DND-41 (cell line): ENCODE results near the gene ADAMTS12.

Source experiments
- ATAC-seq: fragments of 200-7000 bp; cut with Tn5 transposase; 3 replicates; pipeline ENCODE4 v1.9.1; 2021; ENCODE audit warnings: low read depth; ENCODE audit not compliant: insufficient read depth
- DNase-seq: peaks from one replicate; pipeline ENCODE4 v3.0.0-alpha.2; 2020
- H2AFZ ChIP-seq: 2 replicates; pipeline ENCODE4 v1.6.0; 2012; ENCODE audit warnings: low read depth, low read length
- H3K27ac ChIP-seq: 2 replicates; pipeline ENCODE4 v1.5.1; 2012; ENCODE audit warnings: low read length, inconsistent platforms
- H3K27me3 ChIP-seq: fragments of 200-600 bp; sonication (generic); 2 replicates; pipeline ENCODE4 v1.6.0; 2012; ENCODE audit warnings: low read length, mild to moderate bottlenecking, inconsistent platforms; ENCODE audit not compliant: insufficient read depth, poor library complexity
- H3K36me3 ChIP-seq: 2 replicates; pipeline ENCODE4 v1.5.1; 2012; ENCODE audit warnings: low read length, inconsistent platforms; ENCODE audit not compliant: insufficient read depth
- H3K4me1 ChIP-seq: 2 replicates; pipeline ENCODE4 v1.5.1; 2012; ENCODE audit warnings: mild to moderate bottlenecking, low read length; ENCODE audit not compliant: insufficient read depth
- H3K4me2 ChIP-seq: 2 replicates; pipeline ENCODE4 v1.6.0; 2012; ENCODE audit warnings: mild to moderate bottlenecking, moderate library complexity, low read length, inconsistent platforms; ENCODE audit not compliant: insufficient read depth
- H3K4me3 ChIP-seq, 2 experiments: fragments of 200-600 bp in 1 of 2; shearing (Covaris generic) in 1 of 2; 2 replicates each; pipeline ENCODE4 v1.5.1; 2012 to 2016; ENCODE audit warnings: inconsistent platforms in 2 of 2, low read length in 2 of 2, mild to moderate bottlenecking in 2 of 2, low read depth in 1 of 2, moderate library complexity in 1 of 2
- H3K79me2 ChIP-seq: 2 replicates; pipeline ENCODE4 v1.6.0; 2012; ENCODE audit warnings: low read length, inconsistent platforms; ENCODE audit not compliant: insufficient read depth
- H3K9ac ChIP-seq: 2 replicates; pipeline ENCODE4 v1.6.0; 2012; ENCODE audit warnings: low read depth, mild to moderate bottlenecking, inconsistent platforms, low read length, moderate library complexity
- H3K9me3 ChIP-seq: 2 replicates; pipeline ENCODE4 v1.5.1; 2012; ENCODE audit warnings: low read length, moderate library complexity, mild to moderate bottlenecking, inconsistent platforms; ENCODE audit not compliant: insufficient read depth, severe bottlenecking
- H4K20me1 ChIP-seq: 2 replicates; pipeline ENCODE4 v1.6.0; 2012; ENCODE audit warnings: low read length; ENCODE audit not compliant: insufficient read depth
- EZH2 ChIP-seq: IDR thresholded peaks from 3 replicates; pipeline ENCODE4 v1.6.1; 2012; ENCODE audit warnings: borderline replicate concordance, low read depth, mild to moderate bottlenecking, moderate library complexity, low read length, inconsistent platforms; ENCODE audit not compliant: severe bottlenecking
- TF ChIP-seq, protein P1 (sequence below): IDR thresholded peaks from 2 replicates; pipeline ENCODE4 v1.5.1; 2012; ENCODE audit warnings: borderline replicate concordance, low read length, moderate library complexity, mild to moderate bottlenecking; ENCODE audit not compliant: poor library complexity, severe bottlenecking; ENCODE audit errors: extremely low read depth

Gene ADAMTS12

DNA sequence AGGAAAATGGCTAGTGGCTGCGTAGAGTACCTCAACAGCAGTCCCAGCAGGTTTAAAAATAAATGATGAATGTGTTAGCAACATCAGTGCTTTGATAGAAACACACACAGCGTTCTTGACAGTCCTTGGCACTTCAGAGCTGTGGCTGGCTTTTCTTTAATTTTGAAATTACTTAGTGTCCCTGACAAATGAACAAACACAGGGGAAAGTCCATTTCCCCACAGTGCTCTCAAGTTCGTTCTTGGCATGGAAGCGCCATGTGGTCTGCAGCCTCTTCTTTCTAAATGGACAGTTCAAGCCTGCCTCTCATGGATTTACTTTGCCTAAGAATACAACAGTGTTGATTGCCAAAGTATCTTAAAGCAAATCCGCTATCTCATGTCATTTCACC is 102.2 kb downstream of the ADAMTS12 start:
- TF ChIP-seq, protein P1, sequence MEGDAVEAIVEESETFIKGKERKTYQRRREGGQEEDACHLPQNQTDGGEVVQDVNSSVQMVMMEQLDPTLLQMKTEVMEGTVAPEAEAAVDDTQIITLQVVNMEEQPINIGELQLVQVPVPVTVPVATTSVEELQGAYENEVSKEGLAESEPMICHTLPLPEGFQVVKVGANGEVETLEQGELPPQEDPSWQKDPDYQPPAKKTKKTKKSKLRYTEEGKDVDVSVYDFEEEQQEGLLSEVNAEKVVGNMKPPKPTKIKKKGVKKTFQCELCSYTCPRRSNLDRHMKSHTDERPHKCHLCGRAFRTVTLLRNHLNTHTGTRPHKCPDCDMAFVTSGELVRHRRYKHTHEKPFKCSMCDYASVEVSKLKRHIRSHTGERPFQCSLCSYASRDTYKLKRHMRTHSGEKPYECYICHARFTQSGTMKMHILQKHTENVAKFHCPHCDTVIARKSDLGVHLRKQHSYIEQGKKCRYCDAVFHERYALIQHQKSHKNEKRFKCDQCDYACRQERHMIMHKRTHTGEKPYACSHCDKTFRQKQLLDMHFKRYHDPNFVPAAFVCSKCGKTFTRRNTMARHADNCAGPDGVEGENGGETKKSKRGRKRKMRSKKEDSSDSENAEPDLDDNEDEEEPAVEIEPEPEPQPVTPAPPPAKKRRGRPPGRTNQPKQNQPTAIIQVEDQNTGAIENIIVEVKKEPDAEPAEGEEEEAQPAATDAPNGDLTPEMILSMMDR: no peak
- no peak for TF ChIP-seq EZH2
- Histone ChIP-seq H3K9me3 (no peaks in the 10 kb centered on the region), H2AFZ (no peak overlapping the region), H3K27ac (no peak overlapping the region), H3K79me2 (no peaks in the 10 kb centered on the region), H4K20me1 (no peaks in the 10 kb centered on the region), H3K4me1 (no peaks in the 10 kb centered on the region), H3K36me3 (no peaks in the 10 kb centered on the region), H3K9ac (no peak overlapping the region), H3K4me2 (no peak overlapping the region), H3K4me3 (no peak overlapping the region), H3K27me3 (no peaks in the 10 kb centered on the region)
- ATAC-seq (no peak), DNase-seq (no peak)

- DNase-seq: no peak
- H3K79me2 ChIP-seq: no peaks in the 10 kb centered on the region
- H3K27me3 ChIP-seq: no peaks in the 10 kb centered on the region
- H3K27ac ChIP-seq: no peak overlapping the region
- H2AFZ ChIP-seq: no peak overlapping the region
- ATAC-seq: no peak
- H3K4me3 ChIP-seq: no peak overlapping the region
- no peaks in the 10 kb centered on the region for H3K4me1 ChIP-seq
- no peak overlapping the region for H3K9ac ChIP-seq
- no peaks in the 10 kb centered on the region for H3K9me3 ChIP-seq
- H3K36me3 ChIP-seq: no peaks in the 10 kb centered on the region
- no peak overlapping the region for H3K4me2 ChIP-seq
- H4K20me1 ChIP-seq: no peaks in the 10 kb centered on the region
- TF ChIP-seq EZH2: no peak
- TF ChIP-seq, protein P1: no peak
These were observed 102.7 kb downstream of the ADAMTS12 start for GRCh38 chr5:33788922-33789566.

GRCh38 chr5:33785571-33785970 is 106.2 kb downstream of the ADAMTS12 start:
- H3K36me3 ChIP-seq: no peaks in the 10 kb centered on the region
- ATAC-seq (no peak), DNase-seq (no peak)
- no peaks in the 10 kb centered on the region for H3K4me1 ChIP-seq
- TF ChIP-seq, protein P1: no peak
- no peak for TF ChIP-seq EZH2
- no peak overlapping the region for H3K9ac ChIP-seq
- H4K20me1 ChIP-seq: no peaks in the 10 kb centered on the region
- H3K27me3 ChIP-seq: no peaks in the 10 kb centered on the region
- no peak overlapping the region for H3K4me3 ChIP-seq
- no peak overlapping the region for H3K4me2 ChIP-seq
- H3K27ac ChIP-seq: no peak overlapping the region
- H3K9me3 ChIP-seq: no peaks in the 10 kb centered on the region
- no peaks in the 10 kb centered on the region for H3K79me2 ChIP-seq
- H2AFZ ChIP-seq: no peak overlapping the region

DNA sequence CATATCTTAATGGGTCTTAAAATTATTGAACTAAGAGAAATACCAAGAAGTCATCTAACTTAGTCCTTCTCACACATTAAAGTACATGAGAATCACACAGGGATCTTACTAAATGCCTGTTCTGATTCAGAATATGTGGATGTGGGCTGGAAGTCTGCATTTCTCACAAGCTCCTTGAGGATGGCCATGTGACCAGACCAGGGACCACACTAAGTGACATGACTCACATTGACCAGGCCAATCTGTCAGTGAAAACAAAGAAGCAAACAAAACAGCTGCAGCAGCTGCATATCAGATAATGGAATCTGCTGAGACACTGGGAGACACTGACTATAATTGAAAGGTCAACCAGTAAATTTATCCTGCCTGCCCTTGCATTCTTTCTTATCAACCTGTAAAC is 110.5 kb downstream of the ADAMTS12 start:
- no peaks in the 10 kb centered on the region for H3K4me1 ChIP-seq
- H4K20me1 ChIP-seq: no peaks in the 10 kb centered on the region
- no peak overlapping the region for H3K4me3 ChIP-seq
- no peaks in the 10 kb centered on the region for H3K27me3 ChIP-seq
- H3K27ac ChIP-seq: no peak overlapping the region
- H3K36me3 ChIP-seq: no peaks in the 10 kb centered on the region
- H3K9ac ChIP-seq: no peak overlapping the region
- ATAC-seq: no peak
- no peak overlapping the region for H2AFZ ChIP-seq
- no peak for TF ChIP-seq EZH2
- TF ChIP-seq, protein P1: no peak
- no peak for DNase-seq
- H3K9me3 ChIP-seq: no peaks in the 10 kb centered on the region
- H3K79me2 ChIP-seq: no peaks in the 10 kb centered on the region
- no peak overlapping the region for H3K4me2 ChIP-seq
